HEK293 (cell line): ENCODE measurements around the gene PALB2.
A peak's percentile ranks its signal among the peaks of the same experiment; 100 is the strongest.

Experiments used
- CTCF ChIA-PET: fragments of 350-600 bp; formaldehyde crosslinking; extraction: SDS; loops from one replicate; lab custom pipeline; 2021; ENCODE audit warnings: antibody characterized with exemption; lab: Yijun Ruan, JAX
- POLR2A ChIA-PET: fragments of 300-600 bp; formaldehyde crosslinking; extraction: SDS; loops from one replicate; lab custom pipeline; 2020; ENCODE audit warnings: antibody characterized with exemption, inconsistent platforms; lab: Yijun Ruan, JAX
- H3K27ac ChIP-seq: fragments of 200-500 bp; sonication (Bioruptor generic); 2 replicates; pipeline ENCODE4 v1.5.1; 2014; ENCODE audit warnings: low read depth, low read length, control low read depth, inconsistent platforms; ENCODE audit errors: extremely low read depth
- H3K36me3 ChIP-seq, 2 experiments: fragments of 200-500 bp in 1 of 2; sonication (Bioruptor generic) in 1 of 2; 1 replicate in 1 of 2; 2 replicates in 1 of 2; pipeline ENCODE4 v1.5.1; 2014 to 2017; ENCODE audit warnings: inconsistent platforms in 2 of 2, low read length in 2 of 2; ENCODE audit not compliant: control insufficient read depth in 2 of 2, insufficient read depth in 1 of 2
- H3K4me1 ChIP-seq: fragments of 200-500 bp; sonication (Bioruptor generic); 2 replicates; pipeline ENCODE4 v1.5.1; 2014; ENCODE audit warnings: mild to moderate bottlenecking, low read length, inconsistent platforms; ENCODE audit not compliant: control insufficient read depth, insufficient read depth
- H3K4me3 ChIP-seq: 2 replicates; pipeline ENCODE4 v1.5.1; 2011; ENCODE audit warnings: low read depth, mild to moderate bottlenecking, control low read depth, low read length, moderate library complexity
- H3K9me3 ChIP-seq: fragments of 200-500 bp; sonication (Bioruptor generic); 2 replicates; pipeline ENCODE4 v1.5.1; 2014; ENCODE audit warnings: low read depth, low read length, inconsistent platforms; ENCODE audit not compliant: control insufficient read depth, insufficient read depth
- FEZF1 ChIP-seq: fragments of 450-650 bp; formaldehyde crosslinking; IDR thresholded peaks from 2 replicates; pipeline ENCODE4 v1.5.1; 2016; ENCODE audit warnings: missing biosample characterization, missing genetic modification characterization
- OSR2 ChIP-seq: fragments of 450-650 bp; formaldehyde crosslinking; IDR thresholded peaks from 2 replicates; pipeline ENCODE4 v1.5.1; 2016; ENCODE audit warnings: missing biosample characterization, missing genetic modification characterization
- OVOL3 ChIP-seq: fragments of 450-650 bp; formaldehyde crosslinking; IDR thresholded peaks from 2 replicates; pipeline ENCODE4 v1.5.1; 2016; ENCODE audit warnings: missing biosample characterization, missing genetic modification characterization
- PRDM2 ChIP-seq: fragments of 450-650 bp; formaldehyde crosslinking; IDR thresholded peaks from 2 replicates; pipeline ENCODE4 v1.5.1; 2016; ENCODE audit warnings: missing biosample characterization, missing genetic modification characterization, borderline replicate concordance
- YY1 ChIP-seq: fragments of 450-650 bp; formaldehyde crosslinking; IDR thresholded peaks from 2 replicates; pipeline ENCODE4 v1.5.1; 2018; ENCODE audit warnings: missing biosample characterization, missing genetic modification characterization
- ZBTB26 ChIP-seq: fragments of 450-650 bp; formaldehyde crosslinking; optimal IDR thresholded peaks from 2 replicates; pipeline ENCODE3; 2016; ENCODE audit warnings: missing biosample characterization, mild to moderate bottlenecking, missing genetic modification characterization
- ZFP3 ChIP-seq: fragments of 450-650 bp; formaldehyde crosslinking; IDR thresholded peaks from 2 replicates; pipeline ENCODE4 v1.5.1; 2016; ENCODE audit warnings: low read depth, missing biosample characterization, missing genetic modification characterization
- ZFP69B ChIP-seq: fragments of 450-650 bp; formaldehyde crosslinking; IDR thresholded peaks from 2 replicates; pipeline ENCODE4 v1.5.1; 2016; ENCODE audit warnings: missing biosample characterization, missing genetic modification characterization
- ZNF133 ChIP-seq: fragments of 450-650 bp; formaldehyde crosslinking; IDR thresholded peaks from 2 replicates; pipeline ENCODE4 v1.5.1; 2016; ENCODE audit warnings: missing biosample characterization, missing genetic modification characterization
- ZNF155 ChIP-seq: fragments of 450-650 bp; formaldehyde crosslinking; IDR thresholded peaks from 2 replicates; pipeline ENCODE4 v1.5.1; 2016; ENCODE audit warnings: missing biosample characterization, missing genetic modification characterization
- ZNF157 ChIP-seq: fragments of 450-650 bp; formaldehyde crosslinking; IDR thresholded peaks from 2 replicates; pipeline ENCODE4 v1.5.1; 2016; ENCODE audit warnings: missing biosample characterization, missing genetic modification characterization
- ZNF169 ChIP-seq: fragments of 450-650 bp; formaldehyde crosslinking; IDR thresholded peaks from 2 replicates; pipeline ENCODE4 v1.5.1; 2016; ENCODE audit warnings: missing biosample characterization, missing genetic modification characterization
- ZNF174 ChIP-seq: fragments of 450-650 bp; formaldehyde crosslinking; IDR thresholded peaks from 2 replicates; pipeline ENCODE4 v1.5.0; 2017; ENCODE audit warnings: missing biosample characterization, mild to moderate bottlenecking, missing genetic modification characterization
- ZNF335 ChIP-seq: fragments of 450-650 bp; formaldehyde crosslinking; conservative IDR thresholded peaks from 2 replicates; pipeline ENCODE4 v1.5.1; 2016; ENCODE audit warnings: missing biosample characterization, missing genetic modification characterization
- ZNF350 ChIP-seq: fragments of 450-650 bp; formaldehyde crosslinking; IDR thresholded peaks from 2 replicates; pipeline ENCODE4 v1.5.0; 2017; ENCODE audit warnings: missing biosample characterization, mild to moderate bottlenecking, missing genetic modification characterization
- ZNF394 ChIP-seq: fragments of 450-650 bp; formaldehyde crosslinking; IDR thresholded peaks from 2 replicates; pipeline ENCODE4 v1.5.1; 2016; ENCODE audit warnings: missing biosample characterization, missing genetic modification characterization, mild to moderate bottlenecking, moderate library complexity, borderline replicate concordance
- ZNF433 ChIP-seq: fragments of 450-650 bp; formaldehyde crosslinking; IDR thresholded peaks from 2 replicates; pipeline ENCODE4 v1.5.1; 2016; ENCODE audit warnings: missing biosample characterization, missing genetic modification characterization, low read depth
- ZNF501 ChIP-seq: fragments of 450-650 bp; formaldehyde crosslinking; IDR thresholded peaks from 2 replicates; pipeline ENCODE4 v1.5.1; 2016; ENCODE audit warnings: missing biosample characterization, missing genetic modification characterization
- ZNF530 ChIP-seq: fragments of 450-650 bp; formaldehyde crosslinking; IDR thresholded peaks from 2 replicates; pipeline ENCODE4 v1.5.1; 2016; ENCODE audit warnings: low read depth, missing biosample characterization, missing genetic modification characterization
- ZNF670 ChIP-seq: fragments of 450-650 bp; formaldehyde crosslinking; IDR thresholded peaks from 2 replicates; pipeline ENCODE4 v1.5.1; 2016; ENCODE audit warnings: missing biosample characterization, missing genetic modification characterization, low read depth
- ZNF677 ChIP-seq: fragments of 450-650 bp; IDR thresholded peaks from 2 replicates; pipeline ENCODE4 v1.5.0; 2018; ENCODE audit warnings: missing biosample characterization, mild to moderate bottlenecking, missing genetic modification characterization, moderate library complexity
- ZNF692 ChIP-seq: fragments of 450-650 bp; formaldehyde crosslinking; IDR thresholded peaks from 2 replicates; pipeline ENCODE4 v1.5.1; 2016; ENCODE audit warnings: missing biosample characterization, missing genetic modification characterization
- ZNF707 ChIP-seq: fragments of 450-650 bp; formaldehyde crosslinking; IDR thresholded peaks from 2 replicates; pipeline ENCODE4 v1.5.1; 2016; ENCODE audit warnings: missing biosample characterization, missing genetic modification characterization
- ZNF785 ChIP-seq: fragments of 450-650 bp; formaldehyde crosslinking; IDR thresholded peaks from 2 replicates; pipeline ENCODE4 v1.5.1; 2016; ENCODE audit warnings: missing biosample characterization, missing genetic modification characterization
- ZSCAN16 ChIP-seq: fragments of 450-650 bp; formaldehyde crosslinking; IDR thresholded peaks from 2 replicates; pipeline ENCODE4 v1.5.1; 2016; ENCODE audit warnings: missing biosample characterization, missing genetic modification characterization

The PALB2 gene

GRCh38 chr16:23561586-23561985 is 79.5 kb downstream of the PALB2 start:
- POLR2A ChIA-PET: no interaction called here
- no peak for TF ChIP-seq ZNF169 (tag by site-specific recombination)
- TF ChIP-seq ZNF530: no peak
- no peak for TF ChIP-seq ZFP3 (tag by site-specific recombination)
- TF ChIP-seq ZNF677: no peak
- no peak for TF ChIP-seq ZNF433 (tag by site-specific recombination)
- TF ChIP-seq ZFP69B (tag by site-specific recombination): no peak
- TF ChIP-seq ZNF394: no peak
- TF ChIP-seq ZNF707 (tag by site-specific recombination): no peak
- no peak for TF ChIP-seq ZNF335 (tag by site-specific recombination)
- no peak for TF ChIP-seq OVOL3
- TF ChIP-seq ZBTB26 (tag by site-specific recombination): no peak
- no peak for TF ChIP-seq OSR2 (tag by site-specific recombination)
- no peak for TF ChIP-seq ZNF157
- TF ChIP-seq ZNF133 (tag by site-specific recombination): no peak

GRCh38 chr16:23557779-23558702 is 83.1 kb downstream of the PALB2 start:
- Histone ChIP-seq H3K4me1 (no peaks in the 10 kb centered on the region), H3K4me3 (peak overlapping the region; percentile 87), H3K36me3 (peaks cover 8 to 45% of the 10 kb centered on the region in 2 experiments), H3K9me3 (no peaks in the 10 kb centered on the region), H3K27ac (peak overlapping the region; percentile 60; the same call in 1 of the 2 replicates)
- POLR2A ChIA-PET: interaction anchor here (0.7 to 1.6 kb wide), 15 partner anchors 11 to 170 kb away, joined by 3 to 8 read pairs (median 4); partner anchors contain the start of gene GGA2
- CTCF ChIA-PET: interaction anchor here (0.6 to 1.5 kb wide), 16 partner anchors 12 to 973 kb away, joined by 3 to 11 read pairs (median 3); partner anchors contain the start of gene NDUFAB1
- 0 out of 2 replicates have a peak, but pooled peaks have one; percentile 24 for TF ChIP-seq ZNF677
- TF ChIP-seq ZNF174 (tag by site-specific recombination): no peak
- peak; percentile 23 for TF ChIP-seq ZBTB26 (tag by site-specific recombination)
- no peak for TF ChIP-seq ZSCAN16 (tag by site-specific recombination)
- no peak for TF ChIP-seq PRDM2 (tag by site-specific recombination)
- TF ChIP-seq YY1 (tag by site-specific recombination): peak; percentile 43; the same call in 1 of the 2 replicates
- TF ChIP-seq ZNF501 (tag by site-specific recombination): no peak
- TF ChIP-seq ZNF670 (tag by site-specific recombination): no peak
- no peak for TF ChIP-seq ZNF785 (tag by site-specific recombination)
- TF ChIP-seq FEZF1 (tag by site-specific recombination): no peak
- no peak for TF ChIP-seq ZNF155 (tag by site-specific recombination)
- TF ChIP-seq ZNF692: no peak
- no peak for TF ChIP-seq ZNF350 (tag by site-specific recombination)

More at GRCh38 chr16:23561586-23561985, 79.5 kb downstream of the PALB2 start:
- Histone ChIP-seq H3K36me3 (peaks cover 17 to 76% of the 10 kb centered on the region in 2 experiments), H3K4me1 (no peaks in the 10 kb centered on the region), H3K9me3 (no peaks in the 10 kb centered on the region), H3K27ac (no peak overlapping the region), H3K4me3 (no peak overlapping the region)
- CTCF ChIA-PET: interaction anchor here (0.6 kb wide), 2 partner anchors 31 to 482 kb away, joined by 3 to 6 read pairs; no protein-coding TSS in a partner anchor
